SU-DHL-6 (cell line): ENCODE data around the gene RNFT2.

Experiments
- EZH2phosphoT487 ChIP-seq: fragments of 200-600 bp; sonication (generic), shearing (Covaris generic); conservative IDR thresholded peaks from 2 replicates; pipeline ENCODE4 v1.6.1; 2018; ENCODE audit warnings: mild to moderate bottlenecking, antibody characterized with exemption, low read length, moderate library complexity, mixed read lengths
- TF ChIP-seq, protein P1 (sequence below): fragments of 200-600 bp; sonication (generic); IDR thresholded peaks from one replicate; pipeline ENCODE4 v1.5.1; 2017; ENCODE audit warnings: antibody characterized with exemption, mild to moderate bottlenecking, low read length, moderate library complexity; ENCODE audit not compliant: insufficient read depth, poor library complexity, severe bottlenecking

DNA sequence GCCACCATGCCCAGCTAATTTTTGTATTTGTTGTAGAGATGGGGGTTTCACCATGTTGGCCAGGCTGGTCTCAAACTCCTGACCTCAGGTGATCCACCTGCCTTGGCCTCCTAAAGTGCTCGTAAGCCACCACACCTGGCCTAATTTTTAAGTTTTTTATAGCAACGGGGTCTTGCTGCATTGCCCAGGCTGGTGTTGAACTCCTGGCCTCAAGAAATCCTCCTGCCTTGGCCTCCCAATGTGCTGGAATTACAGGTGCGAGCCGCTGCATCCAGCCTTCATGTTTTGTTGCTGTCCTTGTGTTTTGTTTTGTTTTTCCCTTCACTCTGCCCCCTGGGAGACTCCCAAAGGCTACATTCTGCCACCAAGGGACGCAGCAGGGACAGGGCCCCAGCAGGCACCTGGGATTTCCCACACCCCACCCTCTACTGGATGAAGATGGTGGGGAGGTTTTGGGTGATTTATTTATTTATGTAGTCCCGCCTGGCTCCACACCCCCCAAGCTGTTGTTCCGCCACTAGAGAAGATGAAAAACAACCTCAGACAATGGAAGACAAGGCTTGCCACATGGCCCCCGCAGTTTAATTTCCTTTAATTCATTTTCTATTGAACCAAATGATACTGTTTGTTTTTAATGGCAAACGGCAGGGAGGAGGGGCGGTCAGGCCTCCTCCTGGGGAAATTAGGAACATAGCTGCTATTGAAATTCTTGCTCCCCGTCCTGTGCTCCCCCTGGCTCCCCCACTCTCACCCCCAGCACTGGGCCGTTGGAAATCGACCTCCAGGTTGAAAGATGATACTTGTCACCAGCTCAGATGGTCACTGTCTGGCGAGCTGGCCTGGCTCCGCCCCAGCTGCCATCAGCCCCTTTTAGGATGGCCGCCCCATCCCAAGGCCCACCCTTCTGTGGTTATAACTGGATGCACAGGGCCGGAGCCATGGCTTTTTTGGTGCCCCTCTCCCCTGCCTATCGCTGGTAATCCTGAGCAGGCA lies 70.3 kb downstream of the RNFT2 start:
- TF ChIP-seq, protein P1, sequence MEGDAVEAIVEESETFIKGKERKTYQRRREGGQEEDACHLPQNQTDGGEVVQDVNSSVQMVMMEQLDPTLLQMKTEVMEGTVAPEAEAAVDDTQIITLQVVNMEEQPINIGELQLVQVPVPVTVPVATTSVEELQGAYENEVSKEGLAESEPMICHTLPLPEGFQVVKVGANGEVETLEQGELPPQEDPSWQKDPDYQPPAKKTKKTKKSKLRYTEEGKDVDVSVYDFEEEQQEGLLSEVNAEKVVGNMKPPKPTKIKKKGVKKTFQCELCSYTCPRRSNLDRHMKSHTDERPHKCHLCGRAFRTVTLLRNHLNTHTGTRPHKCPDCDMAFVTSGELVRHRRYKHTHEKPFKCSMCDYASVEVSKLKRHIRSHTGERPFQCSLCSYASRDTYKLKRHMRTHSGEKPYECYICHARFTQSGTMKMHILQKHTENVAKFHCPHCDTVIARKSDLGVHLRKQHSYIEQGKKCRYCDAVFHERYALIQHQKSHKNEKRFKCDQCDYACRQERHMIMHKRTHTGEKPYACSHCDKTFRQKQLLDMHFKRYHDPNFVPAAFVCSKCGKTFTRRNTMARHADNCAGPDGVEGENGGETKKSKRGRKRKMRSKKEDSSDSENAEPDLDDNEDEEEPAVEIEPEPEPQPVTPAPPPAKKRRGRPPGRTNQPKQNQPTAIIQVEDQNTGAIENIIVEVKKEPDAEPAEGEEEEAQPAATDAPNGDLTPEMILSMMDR = no peak
- no peak for TF ChIP-seq EZH2phosphoT487
